Keratinocyte (primary cell): Measurements from ENCODE around the gene SH2D6.

Source experiments
- EZH2 ChIP-seq: IDR thresholded peaks from one replicate; pipeline ENCODE4 v1.6.1; 2012; ENCODE audit warnings: inconsistent platforms, mild to moderate bottlenecking, low read length, moderate library complexity
- TF ChIP-seq, protein P1 (sequence below), 3 experiments: IDR thresholded peaks in 1 of 3; conservative IDR thresholded peaks in 1 of 3; optimal IDR thresholded peaks in 1 of 3; 2 replicates in 2 of 3; 3 replicates in 1 of 3; pipeline versions ENCODE3 to v1.5.1; 2011; ENCODE audit warnings: low read length in 3 of 3, mild to moderate bottlenecking in 3 of 3, moderate library complexity in 2 of 3, control low read depth in 1 of 3, inconsistent platforms in 1 of 3; ENCODE audit not compliant: insufficient read depth in 2 of 3; ENCODE audit errors: extremely low read depth in 1 of 3

DNA sequence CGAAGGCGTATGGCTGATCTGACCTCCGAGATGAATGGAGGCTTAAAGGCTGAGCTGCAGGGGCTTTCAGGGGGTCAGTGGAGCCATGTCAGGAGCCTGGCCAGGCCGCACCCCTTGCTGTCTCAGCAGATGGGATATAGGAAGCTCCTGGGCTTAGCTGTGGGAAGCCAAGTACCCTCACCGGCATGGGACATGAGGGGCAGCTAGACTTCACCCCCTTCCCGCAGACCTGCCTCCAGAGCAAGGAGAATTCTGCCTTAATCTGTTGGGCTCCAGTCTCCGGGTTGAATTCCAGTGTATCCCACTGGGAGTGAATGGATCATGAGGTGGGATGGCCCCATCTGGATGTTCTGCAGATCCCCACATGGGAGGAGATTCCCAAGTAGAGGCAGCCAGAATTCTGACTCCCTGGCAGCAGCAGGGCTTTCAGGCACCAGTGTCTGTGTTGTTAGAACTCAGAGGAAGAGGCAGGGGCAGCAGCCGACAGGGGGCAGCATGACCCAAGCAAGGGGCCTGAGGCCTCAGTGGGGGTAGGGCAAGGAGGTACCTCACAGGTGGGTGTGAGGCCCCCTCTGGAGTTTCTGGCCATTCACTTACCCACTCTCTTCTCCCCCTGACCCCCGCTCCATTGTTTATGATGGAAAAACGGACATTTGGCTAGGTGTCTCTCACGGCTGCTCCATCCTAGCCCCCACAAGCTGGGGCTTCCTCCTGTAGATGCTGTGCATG is 27.4 kb upstream of the SH2D6 start:
- no peak for TF ChIP-seq EZH2
- TF ChIP-seq, protein P1, sequence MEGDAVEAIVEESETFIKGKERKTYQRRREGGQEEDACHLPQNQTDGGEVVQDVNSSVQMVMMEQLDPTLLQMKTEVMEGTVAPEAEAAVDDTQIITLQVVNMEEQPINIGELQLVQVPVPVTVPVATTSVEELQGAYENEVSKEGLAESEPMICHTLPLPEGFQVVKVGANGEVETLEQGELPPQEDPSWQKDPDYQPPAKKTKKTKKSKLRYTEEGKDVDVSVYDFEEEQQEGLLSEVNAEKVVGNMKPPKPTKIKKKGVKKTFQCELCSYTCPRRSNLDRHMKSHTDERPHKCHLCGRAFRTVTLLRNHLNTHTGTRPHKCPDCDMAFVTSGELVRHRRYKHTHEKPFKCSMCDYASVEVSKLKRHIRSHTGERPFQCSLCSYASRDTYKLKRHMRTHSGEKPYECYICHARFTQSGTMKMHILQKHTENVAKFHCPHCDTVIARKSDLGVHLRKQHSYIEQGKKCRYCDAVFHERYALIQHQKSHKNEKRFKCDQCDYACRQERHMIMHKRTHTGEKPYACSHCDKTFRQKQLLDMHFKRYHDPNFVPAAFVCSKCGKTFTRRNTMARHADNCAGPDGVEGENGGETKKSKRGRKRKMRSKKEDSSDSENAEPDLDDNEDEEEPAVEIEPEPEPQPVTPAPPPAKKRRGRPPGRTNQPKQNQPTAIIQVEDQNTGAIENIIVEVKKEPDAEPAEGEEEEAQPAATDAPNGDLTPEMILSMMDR (optimal IDR thresholded peaks at IDR 0.05 in 1 of 3, IDR thresholded peaks at IDR 0.05 in 1 of 3, conservative IDR thresholded peaks at IDR 0.05 in 1 of 3; ENCODE audit: extremely low read depth in 1 of 3, insufficient read depth in 2 of 3, low read length in 3 of 3) = peak; percentile 70 to 89 (median 80)
